Measurements from ENCODE around the gene ZNF445.

The ZNF445 gene

GRCh38 chr3:44387404-44387803 is 90.1 kb downstream of the ZNF445 start:
- Histone ChIP-seq H3K36me3 (ENCODE audit: insufficient read depth, low read length) (no peaks in the 10 kb centered on the region), H3K4me1 (ENCODE audit: insufficient read depth, low read length) (no peaks in the 10 kb centered on the region), H3K9ac (ENCODE audit: low read length) (no peak overlapping the region), H3K27me3 (ENCODE audit: control insufficient read depth in 1 of 2, insufficient read depth in 2 of 2, low read length in 2 of 2) (no peaks in the 10 kb centered on the region), H3K9me3 (ENCODE audit: low read length) (no peaks in the 10 kb centered on the region), H3K4me3 (ENCODE audit: low read depth in 1 of 2, low read length in 2 of 2) (no peak overlapping the region), H3K27ac (ENCODE audit: low read depth, low read length) (no peak overlapping the region)

All from muscle layer of colon (tissue), 2 donors.